Type B pancreatic cell (in vitro differentiated cells): ENCODE data around the gene DNAJC24. TPM values are rescaled to one million over a fixed set of nuclear protein-coding genes. Genes with fewer than 3 reads are reported as not detected.

Source experiments
- DNase-seq: peaks from one replicate; pipeline ENCODE4 v3.0.0; 2021; ENCODE audit warnings: mixed read lengths; ENCODE audit not compliant: unreplicated experiment; ENCODE audit errors: extremely low spot score
- H3K27ac Mint-ChIP-seq: 2 replicates; pipeline ENCODE4 v1.8.0; 2021; ENCODE audit warnings: mild to moderate bottlenecking, mixed read lengths
- H3K27me3 Mint-ChIP-seq: 2 replicates; pipeline ENCODE4 v1.8.0; 2021; ENCODE audit warnings: mixed read lengths
- H3K36me3 Mint-ChIP-seq: 2 replicates; pipeline ENCODE4 v1.8.0; 2021; ENCODE audit warnings: mixed read lengths
- H3K4me1 Mint-ChIP-seq: one replicate; pipeline ENCODE4 v1.8.0; 2021; ENCODE audit warnings: mixed read lengths; ENCODE audit not compliant: unreplicated experiment
- H3K4me3 Mint-ChIP-seq: 2 replicates; pipeline ENCODE4 v1.8.0; 2021; ENCODE audit warnings: mild to moderate bottlenecking, mixed read lengths
- H3K9me3 Mint-ChIP-seq: 2 replicates; pipeline ENCODE4 v1.8.0; 2021; ENCODE audit warnings: mixed read lengths
- total RNA-seq: library from RNA; stranded (reverse); gene quantifications from 2 replicates; pipeline ENCODE4 v1.2.1, GENCODE V29; 2021; ENCODE audit warnings: low replicate concordance
- TF ChIP-seq, protein P1 (sequence below): fragments of 200-600 bp; sonication (generic); conservative IDR thresholded peaks from 2 replicates; pipeline ENCODE4 v1.5.0; 2021; ENCODE audit warnings: antibody characterized with exemption, mild to moderate bottlenecking

The DNAJC24 gene
- total RNA-seq, 1 donor from 2014 or later: 21.3 TPM

- Mint-ChIP-seq H3K4me3 (no peak overlapping the region), H3K27ac (no peak overlapping the region), H3K9me3 (peaks cover 4% of the 10 kb centered on the region)
These were observed 14.5 kb upstream of the DNAJC24 start for GRCh38 chr11:31355131-31355530.

DNA sequence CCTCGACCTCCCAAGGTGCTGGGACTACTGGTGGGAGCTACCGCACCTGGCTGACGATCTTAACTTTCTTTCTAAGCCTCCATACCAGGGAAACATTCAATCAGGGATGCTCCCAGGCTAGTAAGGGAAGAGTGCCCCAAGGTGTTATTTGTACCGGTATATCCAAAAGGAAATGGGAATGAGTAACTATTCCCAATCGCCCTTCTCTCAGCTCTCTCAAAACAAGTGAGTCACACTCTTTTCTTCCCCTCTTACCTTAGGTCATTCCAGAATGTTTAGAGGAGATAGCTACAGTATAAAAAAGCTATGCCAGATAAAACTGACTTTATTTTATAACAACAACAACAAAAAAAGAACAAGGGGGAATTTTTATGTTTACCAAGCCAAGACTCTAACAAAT, 13.8 kb upstream of the DNAJC24 start:
- H3K27me3 Mint-ChIP-seq: no peaks in the 10 kb centered on the region
- H3K4me1 Mint-ChIP-seq: peaks cover 4% of the 10 kb centered on the region
- DNase-seq: no peak
- H3K36me3 Mint-ChIP-seq: no peaks in the 10 kb centered on the region
- H3K4me3 Mint-ChIP-seq: no peak overlapping the region
- H3K27ac Mint-ChIP-seq: no peak overlapping the region
- TF ChIP-seq, protein P1, sequence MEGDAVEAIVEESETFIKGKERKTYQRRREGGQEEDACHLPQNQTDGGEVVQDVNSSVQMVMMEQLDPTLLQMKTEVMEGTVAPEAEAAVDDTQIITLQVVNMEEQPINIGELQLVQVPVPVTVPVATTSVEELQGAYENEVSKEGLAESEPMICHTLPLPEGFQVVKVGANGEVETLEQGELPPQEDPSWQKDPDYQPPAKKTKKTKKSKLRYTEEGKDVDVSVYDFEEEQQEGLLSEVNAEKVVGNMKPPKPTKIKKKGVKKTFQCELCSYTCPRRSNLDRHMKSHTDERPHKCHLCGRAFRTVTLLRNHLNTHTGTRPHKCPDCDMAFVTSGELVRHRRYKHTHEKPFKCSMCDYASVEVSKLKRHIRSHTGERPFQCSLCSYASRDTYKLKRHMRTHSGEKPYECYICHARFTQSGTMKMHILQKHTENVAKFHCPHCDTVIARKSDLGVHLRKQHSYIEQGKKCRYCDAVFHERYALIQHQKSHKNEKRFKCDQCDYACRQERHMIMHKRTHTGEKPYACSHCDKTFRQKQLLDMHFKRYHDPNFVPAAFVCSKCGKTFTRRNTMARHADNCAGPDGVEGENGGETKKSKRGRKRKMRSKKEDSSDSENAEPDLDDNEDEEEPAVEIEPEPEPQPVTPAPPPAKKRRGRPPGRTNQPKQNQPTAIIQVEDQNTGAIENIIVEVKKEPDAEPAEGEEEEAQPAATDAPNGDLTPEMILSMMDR: no peak
- H3K9me3 Mint-ChIP-seq: peaks cover 4% of the 10 kb centered on the region

More at GRCh38 chr11:31355131-31355530, 14.5 kb upstream of the DNAJC24 start:
- H3K27me3 Mint-ChIP-seq: no peaks in the 10 kb centered on the region
- DNase-seq: no peak
- TF ChIP-seq, protein P1: no peak
- no peaks in the 10 kb centered on the region for H3K36me3 Mint-ChIP-seq
- H3K4me1 Mint-ChIP-seq: peaks cover 4% of the 10 kb centered on the region

DNA sequence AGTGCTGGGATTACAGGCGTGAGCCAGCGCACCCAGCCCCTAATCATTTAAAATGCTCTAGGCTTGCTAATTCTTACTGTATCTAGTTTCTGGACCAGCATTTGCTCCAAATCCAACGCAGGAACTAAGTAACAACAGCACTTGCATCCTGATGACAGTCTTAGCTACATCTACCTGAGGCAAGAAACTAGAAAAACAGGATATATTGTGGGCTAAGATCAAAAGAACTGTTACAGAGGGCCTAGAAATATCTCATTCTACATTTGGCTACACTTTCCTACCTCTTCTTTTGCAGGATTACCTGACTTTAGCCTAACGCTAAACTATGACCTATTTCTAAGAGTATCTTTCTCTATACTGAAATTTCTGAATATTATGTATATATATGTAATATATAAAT, 7.9 kb upstream of the DNAJC24 start:
- peaks cover 7% of the 10 kb centered on the region for H3K27me3 Mint-ChIP-seq
- no peaks in the 10 kb centered on the region for H3K4me1 Mint-ChIP-seq
- H3K36me3 Mint-ChIP-seq: no peaks in the 10 kb centered on the region
- DNase-seq: no peak
- no peak overlapping the region for H3K4me3 Mint-ChIP-seq
- TF ChIP-seq, protein P1: no peak
- H3K9me3 Mint-ChIP-seq: peaks cover 4% of the 10 kb centered on the region
- no peak overlapping the region for H3K27ac Mint-ChIP-seq

DNA sequence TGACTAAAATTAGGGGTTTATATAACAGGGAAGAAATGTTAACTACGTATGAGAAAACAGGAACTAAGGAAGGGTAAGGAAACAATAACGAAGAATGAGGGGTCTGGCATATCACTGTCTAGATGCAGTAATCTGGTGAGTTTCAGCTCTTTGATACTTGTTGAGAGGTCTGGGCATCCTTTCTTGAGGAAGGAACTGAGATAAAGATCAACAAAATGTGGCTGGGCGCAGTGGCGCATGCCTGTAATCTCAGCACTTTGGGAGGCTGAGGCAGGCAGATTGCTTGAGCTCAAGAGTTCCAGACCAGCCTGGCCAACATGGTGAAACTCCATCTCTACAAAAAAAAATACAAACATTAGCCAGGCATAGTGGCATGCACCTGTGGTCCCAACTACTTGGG, 2.9 kb upstream of the DNAJC24 start:
- H3K27ac Mint-ChIP-seq: no peak overlapping the region
- TF ChIP-seq, protein P1: no peak
- no peaks in the 10 kb centered on the region for H3K36me3 Mint-ChIP-seq
- H3K4me1 Mint-ChIP-seq: no peaks in the 10 kb centered on the region
- peak overlapping the region; percentile 41 for H3K4me3 Mint-ChIP-seq
- peaks cover 9% of the 10 kb centered on the region for H3K27me3 Mint-ChIP-seq
- no peak for DNase-seq
- no peaks in the 10 kb centered on the region for H3K9me3 Mint-ChIP-seq

GRCh38 chr11:31375879-31376278, 6.2 kb downstream of the DNAJC24 start:
- no peak overlapping the region for H3K4me3 Mint-ChIP-seq
- H3K27ac Mint-ChIP-seq: no peak overlapping the region
- no peaks in the 10 kb centered on the region for H3K9me3 Mint-ChIP-seq
- no peak for DNase-seq
- H3K4me1 Mint-ChIP-seq: no peaks in the 10 kb centered on the region
- no peaks in the 10 kb centered on the region for H3K27me3 Mint-ChIP-seq
- peaks cover 4% of the 10 kb centered on the region for H3K36me3 Mint-ChIP-seq
- TF ChIP-seq, protein P1: no peak

DNA sequence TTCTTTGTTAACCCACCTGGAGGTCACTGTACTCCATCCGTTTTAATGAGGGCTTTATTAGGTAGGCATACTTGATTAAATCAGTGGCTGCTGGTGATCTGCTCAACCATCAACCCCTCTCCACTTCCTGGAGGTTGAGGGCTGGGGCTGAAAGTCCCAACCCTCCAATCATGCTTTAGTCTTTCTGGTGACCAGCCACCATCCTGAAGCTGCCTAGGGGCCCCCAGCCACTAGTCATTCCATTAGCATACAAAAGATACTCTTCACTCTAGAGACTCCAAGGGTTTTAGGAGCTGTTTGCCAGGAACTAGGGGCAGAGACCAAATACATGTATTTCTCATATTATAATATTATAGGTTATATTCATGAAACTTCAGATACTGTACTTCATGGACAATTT, 13.5 kb downstream of the DNAJC24 start:
- H3K27ac Mint-ChIP-seq: no peak overlapping the region
- H3K4me3 Mint-ChIP-seq: no peak overlapping the region
- H3K9me3 Mint-ChIP-seq: peaks cover 8% of the 10 kb centered on the region
- TF ChIP-seq, protein P1: no peak
- no peak for DNase-seq
- peaks cover 8% of the 10 kb centered on the region for H3K36me3 Mint-ChIP-seq
- no peaks in the 10 kb centered on the region for H3K27me3 Mint-ChIP-seq
- no peaks in the 10 kb centered on the region for H3K4me1 Mint-ChIP-seq
